ENCODE results near the gene SGK1. TPM values are rescaled to one million over a fixed set of nuclear protein-coding genes. Genes with fewer than 3 reads are reported as not detected.
A peak's percentile ranks its signal among the peaks of the same experiment; 100 is the strongest.

SGK1 gene
- 100 to 1,000 TPM in 3 of 4 donors, 10 to 100 TPM in 1; 54.5 to 848 (median 183) TPM for polyA plus RNA-seq
- long read RNA-seq, donor 1, full-length matches to known transcripts, result 14 of 14 reads
- long read RNA-seq, donor 1, partial matches to known transcripts, result 0 of 14 reads
- long read RNA-seq, donor 1, other reads (novel, unspliced or antisense), result 0 of 14 reads
- long read RNA-seq, donor 2, partial matches to known transcripts, result 0 of 3 reads
- long read RNA-seq, donor 2, other reads (novel, unspliced or antisense), result 0 of 3 reads
- long read RNA-seq, donor 3, partial matches to known transcripts, result 0 of 3 reads
- long read RNA-seq, donor 3, other reads (novel, unspliced or antisense), result 0 of 3 reads
- long read RNA-seq, donor 4, result 0 reads
- long read RNA-seq, donor 5, partial matches to known transcripts, result 0 of 1 reads
- long read RNA-seq, donor 5, other reads (novel, unspliced or antisense), result 0 of 1 reads
- long read RNA-seq, donor 6, full-length matches to known transcripts, result 3 of 3 reads
- long read RNA-seq, donor 6, partial matches to known transcripts, result 0 of 3 reads
- long read RNA-seq, donor 6, other reads (novel, unspliced or antisense), result 0 of 3 reads
- long read RNA-seq, donor 7, partial matches to known transcripts, result 0 of 8 reads
- long read RNA-seq, donor 7, other reads (novel, unspliced or antisense), result 0 of 8 reads
- long read RNA-seq, donor 8, result 0 reads
- long read RNA-seq, donor 9, partial matches to known transcripts, result 0 of 1 reads
- long read RNA-seq, donor 9, other reads (novel, unspliced or antisense), result 0 of 1 reads
- long read RNA-seq, donor 10, partial matches to known transcripts, result 0 of 7 reads
- long read RNA-seq, donor 10, other reads (novel, unspliced or antisense), result 0 of 7 reads

GRCh38 chr6:134317471-134318131 is at the start of gene SGK1:
SGK1 (minus strand) TSS chr6:134318112; CDS start chr6:134317460, 652 bp downstream.
- WGBS, 3 donors, result 4 to 5% (median 4%) methylated on average over 33 of the region's 33 CpGs
- DNase-seq (peak; percentile 25 to 39), FAIRE-seq (no peak)
- H3K27ac ChIP-seq (ENCODE audit: low read depth in 1 of 3, low read length in 2 of 3), result no peak within 1 kb of the TSS
- H3K36me3 ChIP-seq (ENCODE audit: control insufficient read depth in 3 of 3, insufficient read depth in 2 of 3, low read depth in 1 of 3, low read length in 3 of 3), result no peaks in the 10 kb centered on the region
- H3K27me3 ChIP-seq (ENCODE audit: control insufficient read depth in 3 of 3, insufficient read depth in 3 of 3, low read length in 3 of 3), result peaks cover 0 to 28% (median 0%) of the 10 kb centered on the region in 3 donors
- H3K9me3 ChIP-seq (ENCODE audit: control insufficient read depth in 2 of 2, insufficient read depth in 1 of 2, low read depth in 1 of 2, low read length in 1 of 2), result no peaks in the 10 kb centered on the region
- no peaks in the 10 kb centered on the region for H3K4me1 ChIP-seq (ENCODE audit: control insufficient read depth in 3 of 3, insufficient read depth in 2 of 3, low read depth in 1 of 3, low read length in 2 of 3)
- H3K4me3 ChIP-seq (ENCODE audit: low read depth in 1 of 3, low read length in 3 of 3), result peak within 1 kb of the TSS; percentile 25 to 47 (median 33)

- no peak for FAIRE-seq
These were observed 45.6 kb upstream of the SGK1 start for GRCh38 chr6:134363323-134364039.

GRCh38 chr6:134361011-134361410 is 43.1 kb upstream of the SGK1 start:
- WGBS, 3 donors, result 95 to 100% (median 95%) methylated on average over 6 of the region's 6 CpGs
- Histone ChIP-seq H3K27me3 (ENCODE audit: control insufficient read depth in 3 of 3, insufficient read depth in 3 of 3, low read length in 3 of 3) (no peaks in the 10 kb centered on the region), H3K36me3 (ENCODE audit: control insufficient read depth in 3 of 3, insufficient read depth in 2 of 3, low read depth in 1 of 3, low read length in 3 of 3) (no peaks in the 10 kb centered on the region), H3K27ac (ENCODE audit: low read depth in 1 of 3, low read length in 2 of 3) (no peak overlapping the region), H3K4me3 (ENCODE audit: low read depth in 1 of 3, low read length in 3 of 3) (no peak overlapping the region), H3K9me3 (ENCODE audit: control insufficient read depth in 2 of 2, insufficient read depth in 1 of 2, low read depth in 1 of 2, low read length in 1 of 2) (no peaks in the 10 kb centered on the region), H3K4me1 (ENCODE audit: control insufficient read depth in 3 of 3, insufficient read depth in 2 of 3, low read depth in 1 of 3, low read length in 2 of 3) (no peaks in the 10 kb centered on the region)
- DNase-seq (no peak), FAIRE-seq (no peak)

More at GRCh38 chr6:134363323-134364039, 45.6 kb upstream of the SGK1 start:
- WGBS, 3 donors, result 47 to 71% (median 52%) methylated on average over 2 of the region's 2 CpGs
- H3K36me3 ChIP-seq (ENCODE audit: control insufficient read depth in 3 of 3, insufficient read depth in 2 of 3, low read depth in 1 of 3, low read length in 3 of 3), result no peaks in the 10 kb centered on the region
- no peaks in the 10 kb centered on the region for H3K4me1 ChIP-seq (ENCODE audit: control insufficient read depth in 3 of 3, insufficient read depth in 2 of 3, low read depth in 1 of 3, low read length in 2 of 3)
- no peaks in the 10 kb centered on the region for H3K9me3 ChIP-seq (ENCODE audit: control insufficient read depth in 2 of 2, insufficient read depth in 1 of 2, low read depth in 1 of 2, low read length in 1 of 2)
- H3K27ac ChIP-seq (ENCODE audit: low read depth in 1 of 3, low read length in 2 of 3), result no peak overlapping the region
- no peaks in the 10 kb centered on the region for H3K27me3 ChIP-seq (ENCODE audit: control insufficient read depth in 3 of 3, insufficient read depth in 3 of 3, low read length in 3 of 3)
- peak in 1 of 2 donors; percentile 21 for DNase-seq
- no peak overlapping the region for H3K4me3 ChIP-seq (ENCODE audit: low read depth in 1 of 3, low read length in 3 of 3)

GRCh38 chr6:134359302-134359701 is 41.4 kb upstream of the SGK1 start:
- WGBS, 3 donors, result 88 to 95% (median 91%) methylated on average over 2 of the region's 2 CpGs
- H3K27me3 ChIP-seq (ENCODE audit: control insufficient read depth in 3 of 3, insufficient read depth in 3 of 3, low read length in 3 of 3), result no peaks in the 10 kb centered on the region
- peaks cover 0 to 7% of the 10 kb centered on the region in 2 donors for H3K9me3 ChIP-seq (ENCODE audit: control insufficient read depth in 2 of 2, insufficient read depth in 1 of 2, low read depth in 1 of 2, low read length in 1 of 2)
- H3K27ac ChIP-seq (ENCODE audit: low read depth in 1 of 3, low read length in 2 of 3), result no peak overlapping the region
- no peaks in the 10 kb centered on the region for H3K36me3 ChIP-seq (ENCODE audit: control insufficient read depth in 3 of 3, insufficient read depth in 2 of 3, low read depth in 1 of 3, low read length in 3 of 3)
- no peaks in the 10 kb centered on the region for H3K4me1 ChIP-seq (ENCODE audit: control insufficient read depth in 3 of 3, insufficient read depth in 2 of 3, low read depth in 1 of 3, low read length in 2 of 3)
- no peak for DNase-seq
- H3K4me3 ChIP-seq (ENCODE audit: low read depth in 1 of 3, low read length in 3 of 3), result no peak overlapping the region
- no peak for FAIRE-seq

GRCh38 chr6:134358320-134358719 is 40.4 kb upstream of the SGK1 start:
- DNase-seq (peak in 1 of 2 donors; percentile 30), FAIRE-seq (no peak)
- Histone ChIP-seq H3K36me3 (ENCODE audit: control insufficient read depth in 3 of 3, insufficient read depth in 2 of 3, low read depth in 1 of 3, low read length in 3 of 3) (no peaks in the 10 kb centered on the region), H3K27ac (ENCODE audit: low read depth in 1 of 3, low read length in 2 of 3) (no peak overlapping the region), H3K4me3 (ENCODE audit: low read depth in 1 of 3, low read length in 3 of 3) (no peak overlapping the region), H3K4me1 (ENCODE audit: control insufficient read depth in 3 of 3, insufficient read depth in 2 of 3, low read depth in 1 of 3, low read length in 2 of 3) (no peaks in the 10 kb centered on the region), H3K9me3 (ENCODE audit: control insufficient read depth in 2 of 2, insufficient read depth in 1 of 2, low read depth in 1 of 2, low read length in 1 of 2) (peaks cover 0 to 7% of the 10 kb centered on the region in 2 donors), H3K27me3 (ENCODE audit: control insufficient read depth in 3 of 3, insufficient read depth in 3 of 3, low read length in 3 of 3) (no peaks in the 10 kb centered on the region)
- 63 to 71% (median 69%) methylated on average over 4 of the region's 4 CpGs for WGBS, 3 donors

- H3K27me3 ChIP-seq (ENCODE audit: control insufficient read depth in 3 of 3, insufficient read depth in 3 of 3, low read length in 3 of 3), result no peaks in the 10 kb centered on the region
- no peak overlapping the region for H3K4me3 ChIP-seq (ENCODE audit: low read depth in 1 of 3, low read length in 3 of 3)
- H3K4me1 ChIP-seq (ENCODE audit: control insufficient read depth in 3 of 3, insufficient read depth in 2 of 3, low read depth in 1 of 3, low read length in 2 of 3), result no peaks in the 10 kb centered on the region
- WGBS, 3 donors, result 77 to 86% (median 81%) methylated on average over 2 of the region's 2 CpGs
- peaks cover 0 to 7% of the 10 kb centered on the region in 2 donors for H3K9me3 ChIP-seq (ENCODE audit: control insufficient read depth in 2 of 2, insufficient read depth in 1 of 2, low read depth in 1 of 2, low read length in 1 of 2)
- H3K36me3 ChIP-seq (ENCODE audit: control insufficient read depth in 3 of 3, insufficient read depth in 2 of 3, low read depth in 1 of 3, low read length in 3 of 3), result no peaks in the 10 kb centered on the region
- no peak overlapping the region for H3K27ac ChIP-seq (ENCODE audit: low read depth in 1 of 3, low read length in 2 of 3)
- FAIRE-seq (no peak), DNase-seq (no peak)
These were observed 39.1 kb upstream of the SGK1 start for GRCh38 chr6:134357022-134357487.

GRCh38 chr6:134356405-134356804 is 38.5 kb upstream of the SGK1 start:
- Histone ChIP-seq H3K4me3 (ENCODE audit: low read depth in 1 of 3, low read length in 3 of 3) (no peak overlapping the region), H3K4me1 (ENCODE audit: control insufficient read depth in 3 of 3, insufficient read depth in 2 of 3, low read depth in 1 of 3, low read length in 2 of 3) (no peaks in the 10 kb centered on the region), H3K27me3 (ENCODE audit: control insufficient read depth in 3 of 3, insufficient read depth in 3 of 3, low read length in 3 of 3) (no peaks in the 10 kb centered on the region), H3K36me3 (ENCODE audit: control insufficient read depth in 3 of 3, insufficient read depth in 2 of 3, low read depth in 1 of 3, low read length in 3 of 3) (no peaks in the 10 kb centered on the region), H3K9me3 (ENCODE audit: control insufficient read depth in 2 of 2, insufficient read depth in 1 of 2, low read depth in 1 of 2, low read length in 1 of 2) (peaks cover 0 to 7% of the 10 kb centered on the region in 2 donors), H3K27ac (ENCODE audit: low read depth in 1 of 3, low read length in 2 of 3) (no peak overlapping the region)
- FAIRE-seq (no peak), DNase-seq (no peak)
- 80 to 96% (median 88%) methylated on average over 3 of the region's 3 CpGs for WGBS, 3 donors
